M059J (cell line): Measurements from ENCODE around the gene RHBDD1. TPM values are rescaled to one million over a fixed set of nuclear protein-coding genes. Genes with fewer than 3 reads are reported as not detected.

Experiments
- DNase-seq: peaks from one replicate; pipeline ENCODE4 v3.0.0-alpha.2; 2012; ENCODE audit warnings: low read depth
- total RNA-seq: library from RNA; depleted of rRNA; stranded (reverse); fragments of >200 nt; shearing (Covaris generic); gene quantifications from 2 replicates; pipeline ENCODE4 v1.2.3, GENCODE V29; 2014

The RHBDD1 gene
- total RNA-seq, 1 experiment from 2014 or later: 11.6 TPM

- no peak for DNase-seq
Observed at GRCh38 chr2:226916669-226917068, 80.8 kb downstream of the RHBDD1 start.

GRCh38 chr2:226932443-226932842, 96.6 kb downstream of the RHBDD1 start:
- DNase-seq: no peak

DNA sequence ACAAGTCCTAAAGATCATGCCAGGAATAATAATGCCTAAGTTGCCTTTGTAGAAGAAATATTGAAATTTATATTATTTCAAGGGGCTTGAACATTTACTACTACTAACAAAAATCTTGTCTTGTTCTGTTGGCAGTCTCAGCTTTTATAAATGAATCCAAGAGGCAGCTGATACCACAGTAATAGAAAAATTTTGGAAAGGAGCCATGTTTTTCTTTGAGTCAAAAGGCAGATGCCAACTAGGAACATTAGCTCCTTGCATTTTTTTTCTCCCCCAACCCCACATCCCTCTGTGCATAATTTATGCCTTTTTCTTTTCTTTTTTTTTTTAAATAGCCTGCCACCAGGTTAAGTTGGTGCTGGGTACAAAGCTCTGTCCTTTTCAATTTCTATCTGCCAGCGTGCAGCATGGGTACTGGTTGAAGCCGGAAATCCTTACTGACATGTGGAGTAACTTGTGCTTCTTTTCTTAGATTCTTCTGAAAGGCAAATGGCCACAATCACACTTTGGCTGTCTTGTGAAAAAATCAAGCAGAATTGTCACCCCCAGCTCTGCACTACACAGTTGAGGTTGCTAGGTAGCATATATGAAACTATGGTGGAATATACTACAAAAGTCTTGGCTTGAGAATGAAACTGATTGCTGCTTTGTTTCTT, 98.8 kb downstream of the RHBDD1 start:
- DNase-seq: peak; percentile 41

- no peak for DNase-seq
Observed at GRCh38 chr2:226943862-226944620, 108.2 kb downstream of the RHBDD1 start.

DNA sequence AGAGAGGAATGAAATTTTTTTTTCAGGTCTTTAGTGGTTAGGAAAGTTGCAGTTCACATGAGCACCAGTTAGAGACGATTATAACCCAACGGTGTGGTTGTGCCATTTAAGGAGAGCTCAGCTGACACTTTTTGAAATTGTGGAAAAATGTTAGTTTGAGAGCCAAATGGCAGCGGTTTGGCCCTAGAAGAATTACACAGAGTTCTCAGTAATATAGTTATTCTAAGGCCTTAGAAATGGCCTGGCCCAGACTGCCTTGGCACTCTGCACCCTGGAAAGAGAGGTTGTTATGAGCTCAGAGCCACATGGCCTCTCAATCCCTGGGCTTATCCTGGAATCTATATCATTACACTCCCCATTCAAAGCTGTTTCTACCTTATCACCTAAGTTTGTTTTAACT, 117.4 kb downstream of the RHBDD1 start:
- no peak for DNase-seq

DNA sequence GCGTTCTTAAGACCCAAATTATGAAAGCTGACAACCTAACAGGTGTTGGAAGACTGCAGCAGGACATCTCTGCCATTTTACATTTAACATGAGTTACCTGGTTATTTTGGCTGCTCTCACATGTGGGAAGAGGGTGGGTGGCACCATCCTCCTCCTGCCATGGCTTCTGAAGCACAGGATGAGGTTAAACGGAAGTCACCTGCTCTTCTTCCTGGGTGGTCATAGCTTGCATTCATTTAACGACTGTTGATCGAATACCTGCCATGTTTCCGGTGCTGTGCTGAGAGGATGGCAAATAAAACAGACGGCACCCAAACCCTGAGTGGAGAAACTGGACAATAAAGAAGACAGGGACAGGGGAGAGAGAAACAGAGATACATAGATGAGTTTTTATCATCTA, 118.0 kb downstream of the RHBDD1 start:
- DNase-seq: no peak

DNA sequence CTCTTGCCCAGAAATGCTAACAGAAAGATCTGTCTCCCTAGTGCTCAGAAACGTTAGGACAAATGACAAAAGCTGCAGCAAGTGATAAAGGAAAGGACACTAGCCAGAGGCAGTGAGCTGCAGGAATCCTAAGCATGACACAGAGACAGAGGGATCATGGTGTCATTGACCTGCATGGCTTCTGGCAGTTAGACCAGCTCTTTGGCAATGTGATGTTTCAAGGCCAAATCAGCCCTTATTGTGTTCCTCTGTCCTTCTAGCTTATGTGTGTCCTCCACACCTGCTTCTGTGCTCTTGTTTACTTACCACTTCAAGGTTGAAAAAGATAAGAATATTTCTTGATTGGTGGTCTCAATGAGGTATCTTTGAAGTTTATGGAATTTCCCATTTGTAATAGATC, 120.8 kb downstream of the RHBDD1 start:
- DNase-seq: no peak

- no peak for DNase-seq
Observed at GRCh38 chr2:226959418-226959817, 123.6 kb downstream of the RHBDD1 start.

DNA sequence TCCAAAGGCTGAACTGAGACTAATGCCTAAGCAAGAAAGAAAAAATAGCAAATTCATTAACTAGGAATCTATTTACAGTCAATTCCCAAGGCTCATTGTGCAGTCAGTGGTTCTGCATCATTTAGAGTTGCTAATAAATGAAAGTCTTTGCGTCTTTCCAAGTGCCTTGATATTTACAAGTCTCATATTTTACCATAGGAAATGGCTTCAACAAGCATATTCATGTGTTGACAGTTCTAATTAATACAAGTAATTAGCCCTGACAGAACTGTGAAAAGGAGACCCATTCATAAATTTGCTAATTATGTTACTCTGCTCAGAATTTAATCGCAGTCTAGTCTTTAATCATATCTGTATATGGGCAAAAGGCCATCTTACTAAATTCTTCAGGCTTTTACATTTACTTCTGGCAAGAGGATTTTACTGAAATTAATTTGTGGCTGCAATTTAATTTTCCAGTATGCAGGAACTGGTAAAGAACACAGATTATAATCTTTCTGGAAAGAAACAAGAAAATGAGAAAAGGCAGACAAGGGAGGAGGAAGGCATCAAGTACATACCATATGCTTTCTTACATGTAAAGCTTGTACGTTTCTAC, 126.4 kb downstream of the RHBDD1 start:
- no peak for DNase-seq

GRCh38 chr2:226963528-226963927, 127.7 kb downstream of the RHBDD1 start:
- peak; percentile 95 for DNase-seq

GRCh38 chr2:226965376-226965775, 129.5 kb downstream of the RHBDD1 start:
- DNase-seq: peak; percentile 22

- DNase-seq: no peak
Observed at GRCh38 chr2:226969417-226970080, 133.7 kb downstream of the RHBDD1 start.

GRCh38 chr2:226970362-226970761, 134.5 kb downstream of the RHBDD1 start:
- DNase-seq: no peak

DNA sequence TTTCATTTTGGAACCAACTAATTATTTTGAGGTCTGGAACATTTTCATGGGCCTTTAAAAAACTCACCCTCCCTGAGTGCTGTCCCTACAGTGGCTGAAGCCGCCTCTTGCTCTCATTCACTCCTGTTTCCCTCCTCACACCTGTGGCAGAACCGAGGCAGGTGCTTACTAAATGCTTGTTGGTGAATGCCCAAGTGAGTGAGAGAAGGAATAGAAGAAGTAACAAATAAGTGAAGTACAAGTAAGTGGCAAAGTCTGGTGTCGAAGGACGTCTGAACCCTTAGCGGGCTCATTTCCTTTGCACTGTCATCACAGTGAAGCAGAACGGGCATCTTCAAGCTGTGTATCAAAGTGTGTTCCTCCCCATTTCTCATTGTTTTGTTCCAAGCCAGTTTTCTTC, 135.2 kb downstream of the RHBDD1 start:
- DNase-seq: no peak

GRCh38 chr2:226971770-226972169, 135.9 kb downstream of the RHBDD1 start:
- DNase-seq: no peak

DNA sequence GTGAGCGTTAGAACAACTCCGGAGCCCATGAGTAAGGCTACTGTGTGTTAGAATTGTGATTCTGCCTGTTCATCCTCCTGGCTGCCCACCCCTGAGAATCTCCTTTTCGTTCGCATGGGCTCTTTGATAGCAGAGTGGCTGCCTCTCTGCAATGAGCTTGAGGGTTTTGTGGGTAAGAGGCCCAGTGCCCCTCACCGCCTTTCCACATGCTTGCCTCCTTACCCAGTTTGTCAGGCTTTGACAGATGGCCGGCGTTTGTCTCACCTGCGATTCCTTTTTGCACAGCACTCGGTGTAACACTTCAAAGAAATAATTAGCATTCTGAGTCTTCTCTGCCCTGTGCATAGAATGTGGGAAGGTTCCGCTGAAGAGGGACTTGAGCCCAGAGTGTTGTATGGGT, 138.0 kb downstream of the RHBDD1 start:
- DNase-seq: no peak

DNA sequence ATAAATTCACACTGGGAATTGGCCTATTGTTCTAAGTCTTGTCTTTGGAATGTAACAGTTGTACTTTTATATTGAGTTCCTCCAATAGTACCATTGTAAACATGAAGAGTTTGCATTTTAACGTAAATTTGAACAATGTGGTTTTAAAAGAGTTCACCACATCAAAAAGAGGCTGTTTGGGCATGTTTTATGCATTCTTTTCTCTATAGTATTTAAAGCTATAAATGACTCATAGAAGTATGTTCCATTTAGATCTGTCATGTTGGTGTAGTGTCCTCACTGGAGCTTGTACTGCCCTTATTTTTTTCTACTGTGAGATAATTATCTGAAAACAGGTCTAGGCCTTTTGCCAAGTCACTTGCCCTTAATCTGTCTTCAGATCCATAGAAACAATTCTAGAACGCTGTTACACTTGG, 141.9 kb downstream of the RHBDD1 start:
- DNase-seq: peak; percentile 73

- DNase-seq: no peak
Observed at GRCh38 chr2:226978300-226978699, 142.4 kb downstream of the RHBDD1 start.

- DNase-seq: no peak
Observed at GRCh38 chr2:226979004-226979403, 143.2 kb downstream of the RHBDD1 start.

DNA sequence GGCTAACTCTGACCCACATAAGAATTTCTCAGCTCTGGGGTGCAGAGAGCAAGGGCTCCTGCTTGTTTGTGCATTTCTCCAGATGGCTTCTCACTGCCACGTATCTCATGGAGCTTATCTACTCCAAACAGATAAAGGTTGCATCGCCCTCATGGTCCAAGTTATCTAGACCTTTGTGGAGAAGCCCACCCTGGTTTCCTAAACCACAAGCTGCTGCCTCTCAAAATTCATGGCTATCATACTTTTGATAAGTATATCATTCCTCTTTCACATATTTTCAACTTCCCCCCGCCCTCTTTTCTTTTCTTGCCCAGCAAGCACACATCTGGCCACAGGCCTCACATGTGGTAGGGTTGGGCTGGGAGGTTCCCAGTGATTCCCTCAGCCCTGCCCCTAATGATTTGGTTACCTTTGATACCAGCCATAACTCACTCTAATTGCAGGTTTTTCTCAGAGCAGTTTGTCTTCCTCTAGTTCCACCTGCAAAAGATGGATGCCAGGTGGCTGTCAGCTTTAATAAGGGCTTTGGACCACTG, 146.0 kb downstream of the RHBDD1 start:
- DNase-seq: no peak

GRCh38 chr2:226983895-226984749, 148.3 kb downstream of the RHBDD1 start:
- no peak for DNase-seq
